HG02763 (cell line): Measurements from ENCODE around the gene LINC01488.

ENCODE experiments used
- ATAC-seq: cut with Tn5 transposase; IDR thresholded peaks from one replicate; pipeline ENCODE4 v1.9.1; 2021; ENCODE audit warnings: mild to moderate bottlenecking, moderate library complexity; ENCODE audit not compliant: unreplicated experiment

LINC01488 gene

DNA sequence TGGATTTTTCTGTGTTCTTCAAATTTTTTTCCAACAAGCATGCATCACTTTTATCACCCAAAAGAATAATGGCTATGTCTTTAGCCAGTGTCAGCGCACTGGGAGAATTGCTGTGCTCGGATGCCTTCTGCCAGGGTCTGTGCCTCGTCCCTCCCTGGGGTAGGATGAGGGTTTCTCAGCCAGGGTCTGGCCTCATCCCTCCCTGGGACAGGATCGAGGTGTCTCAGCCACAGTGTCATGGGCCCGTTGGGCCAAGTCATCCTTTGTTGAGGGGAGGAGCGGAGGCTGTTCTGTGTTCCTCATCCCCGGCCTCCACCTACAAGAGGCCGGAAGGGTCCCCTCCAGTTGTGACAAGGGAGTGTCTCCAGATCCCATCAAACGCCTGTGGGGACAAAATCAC is 22.7 kb downstream of the LINC01488 start:
- ATAC-seq = no peak

GRCh38 chr11:69504576-69505335 is 23.3 kb downstream of the LINC01488 start:
- ATAC-seq = no peak

GRCh38 chr11:69508974-69509373 is 27.5 kb downstream of the LINC01488 start:
- no peak for ATAC-seq

- no peak for ATAC-seq
These were observed 27.9 kb downstream of the LINC01488 start for GRCh38 chr11:69509381-69509780.

- no peak for ATAC-seq
These were observed 28.5 kb downstream of the LINC01488 start for GRCh38 chr11:69509846-69510390.

- no peak for ATAC-seq
These were observed 29.3 kb downstream of the LINC01488 start for GRCh38 chr11:69510471-69511357.

DNA sequence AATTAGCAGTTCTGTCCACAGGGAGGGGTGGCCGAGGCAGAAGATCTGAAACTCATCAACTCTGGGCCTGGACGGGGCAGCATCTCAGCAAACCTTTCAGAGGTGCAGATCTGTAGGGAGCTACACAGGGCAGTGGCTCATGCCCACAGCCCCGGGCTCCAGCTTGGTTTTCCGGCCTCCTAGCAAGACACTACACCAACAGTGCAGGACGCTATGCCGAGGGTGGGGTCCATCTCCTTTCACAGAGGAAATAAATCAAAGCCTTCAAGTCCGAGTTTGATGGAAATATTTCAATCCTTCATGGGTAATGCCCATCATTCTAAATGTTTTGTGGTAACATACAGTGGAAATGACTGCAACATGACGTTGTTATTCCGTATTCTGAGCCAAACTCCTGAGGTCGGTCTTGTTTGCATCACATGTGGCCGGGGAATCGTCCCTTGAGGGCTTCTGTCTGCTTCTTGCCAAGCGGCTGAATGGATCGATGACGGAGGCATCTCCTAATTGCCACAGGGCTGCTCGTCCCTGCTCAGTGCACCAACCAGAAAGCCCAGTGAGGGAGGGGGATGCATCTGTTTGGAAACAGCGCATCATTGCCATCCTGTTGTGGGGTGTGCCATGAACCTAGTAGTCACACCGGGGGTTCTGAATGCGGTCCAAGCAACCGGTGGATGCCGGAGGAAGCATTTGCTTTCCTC is 30.0 kb downstream of the LINC01488 start:
- ATAC-seq = no peak

- ATAC-seq = no peak
These were observed 30.7 kb downstream of the LINC01488 start for GRCh38 chr11:69512136-69512535.

DNA sequence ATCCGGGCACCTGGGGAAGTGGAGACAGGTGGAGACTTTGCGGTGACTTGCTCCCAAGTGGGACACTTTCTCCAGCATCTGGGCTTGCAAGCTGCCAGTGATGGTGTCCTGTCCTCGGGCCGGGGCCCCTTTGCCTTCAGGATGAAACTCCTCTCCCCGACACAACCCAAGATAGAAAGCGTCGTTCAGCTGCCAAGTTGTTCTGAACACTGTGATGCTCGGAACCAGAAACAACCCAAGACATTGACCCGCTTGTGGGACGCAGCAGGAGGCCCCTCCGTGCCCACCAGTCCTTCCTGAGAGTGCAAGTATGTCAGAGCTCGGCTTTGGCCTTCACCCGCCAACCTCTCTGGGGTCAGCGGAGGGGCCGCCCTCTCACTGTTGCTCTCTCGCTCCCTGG is 31.3 kb downstream of the LINC01488 start:
- ATAC-seq = no peak

DNA sequence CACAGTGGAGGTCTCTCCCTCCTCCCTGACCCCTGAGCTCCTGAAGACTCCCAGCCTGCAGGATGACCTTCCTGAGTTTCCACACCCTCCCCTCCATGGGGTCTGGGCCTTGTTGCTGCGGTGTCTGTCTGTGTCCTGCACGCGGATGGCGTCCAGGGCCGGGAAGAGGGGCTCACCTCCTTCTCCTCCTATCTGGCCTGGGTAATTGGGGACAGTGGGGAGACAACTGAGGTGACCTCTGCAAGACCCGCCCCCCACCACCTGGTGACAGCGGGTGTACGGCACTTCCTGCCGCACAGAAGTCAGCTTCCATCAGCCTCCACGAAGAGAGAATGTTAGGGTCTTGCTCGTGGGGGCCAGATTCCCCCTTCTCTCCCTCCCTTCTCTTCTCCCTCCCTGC is 31.7 kb downstream of the LINC01488 start:
- no peak for ATAC-seq

DNA sequence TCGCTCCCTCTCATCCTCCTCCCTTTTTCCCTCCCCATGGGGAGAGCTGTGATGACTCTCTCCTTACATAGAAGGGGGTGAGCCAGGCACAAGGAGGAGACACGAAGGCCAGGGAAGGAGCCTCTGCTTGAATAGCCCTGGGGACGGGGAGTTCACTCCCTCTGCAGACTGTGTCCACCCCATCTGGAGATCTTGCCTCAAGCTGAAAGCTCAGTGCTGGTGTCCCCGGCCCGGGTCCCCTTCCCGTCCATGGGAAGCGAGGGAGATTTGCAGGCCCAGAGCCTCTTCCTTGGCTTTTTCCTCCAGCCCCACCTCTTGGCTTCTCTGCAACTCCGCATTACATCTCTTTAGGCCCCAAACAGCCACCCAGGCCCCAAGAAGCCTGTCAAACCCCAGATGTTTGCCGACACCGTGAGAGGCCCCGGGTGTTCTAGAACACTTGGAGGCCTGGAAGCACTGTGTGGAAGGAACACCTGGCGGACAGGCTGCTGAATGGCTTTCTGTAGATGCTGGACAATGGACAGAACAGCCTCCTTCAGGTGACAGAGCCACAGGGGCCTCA is 32.3 kb downstream of the LINC01488 start:
- no peak for ATAC-seq

GRCh38 chr11:69514771-69515170 is 33.3 kb downstream of the LINC01488 start:
- no peak for ATAC-seq

- no peak for ATAC-seq
These were observed 34.1 kb downstream of the LINC01488 start for GRCh38 chr11:69515271-69516245.

GRCh38 chr11:69516526-69516925 is 35.1 kb downstream of the LINC01488 start:
- ATAC-seq = no peak

DNA sequence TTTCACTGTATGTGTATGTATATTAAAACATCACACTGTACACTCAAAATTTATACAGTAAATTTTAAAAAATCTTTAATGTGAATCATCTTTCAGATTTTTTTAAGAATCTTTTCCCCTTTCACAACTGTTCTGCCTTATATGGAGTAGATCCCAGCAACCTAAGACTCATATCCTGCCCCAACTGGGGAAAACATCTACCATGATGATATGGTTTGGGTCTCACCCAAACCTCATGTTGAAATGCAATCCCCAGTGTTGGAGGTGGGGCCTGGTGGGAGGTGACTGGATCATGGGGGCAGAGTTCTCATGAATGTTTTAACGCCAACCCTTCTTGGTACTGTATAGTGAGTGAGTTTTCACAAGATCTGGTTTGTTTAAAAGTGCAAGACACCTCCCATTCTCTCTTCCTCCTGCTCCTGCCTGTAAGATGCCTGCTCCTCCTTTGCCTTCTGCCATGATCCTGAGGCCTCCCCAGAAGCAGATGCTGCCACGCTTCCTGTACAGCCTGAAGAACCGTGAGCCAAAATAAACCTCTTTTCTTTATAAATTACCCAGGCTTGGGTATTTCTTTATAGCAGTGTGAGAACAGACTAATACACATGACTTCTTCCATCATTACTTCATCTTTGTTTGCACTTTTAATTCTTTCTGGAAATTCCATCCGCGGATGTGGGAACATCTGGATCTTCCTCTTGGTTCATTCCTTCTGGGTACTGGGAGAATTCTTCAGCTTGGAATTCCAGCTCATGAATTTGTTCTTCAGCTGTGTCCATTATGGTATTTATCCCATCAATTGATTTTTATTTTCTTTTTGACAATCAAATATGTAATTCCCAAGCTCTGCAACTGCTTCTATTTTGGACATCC is 36.9 kb downstream of the LINC01488 start:
- no peak for ATAC-seq

GRCh38 chr11:69520186-69520916 is 38.9 kb downstream of the LINC01488 start:
- no peak for ATAC-seq

GRCh38 chr11:69521457-69521856 is 40.0 kb downstream of the LINC01488 start:
- no peak for ATAC-seq

DNA sequence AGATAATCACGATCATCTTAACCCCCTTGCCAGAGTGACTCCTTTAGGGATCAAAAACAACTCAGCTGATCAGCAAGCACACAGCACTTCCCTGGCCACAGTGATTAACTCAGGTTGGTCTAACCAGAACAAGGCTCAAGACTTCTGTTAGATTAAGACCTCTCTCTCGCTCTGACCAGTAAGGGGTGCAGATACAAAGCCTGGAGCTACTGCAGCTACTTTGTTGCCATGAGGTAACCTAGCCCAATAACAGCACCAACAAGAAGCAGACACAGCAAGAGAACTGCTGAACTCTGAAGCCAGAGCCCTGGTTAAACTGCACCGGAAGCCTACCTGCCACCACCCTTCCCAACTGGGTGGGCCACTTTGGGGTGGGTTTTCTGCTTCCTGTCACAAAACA is 42.0 kb downstream of the LINC01488 start:
- no peak for ATAC-seq
